Stimulated activated CD4-positive, alpha-beta T cell treated with anti-CD3 and anti-CD28 coated beads, TNF-alpha, amount 100 ng/mL, for 4 hours (primary cell): Measurements from ENCODE around the gene CKMT2.
"Not testable (repeated sequence)": the region's sequence is repeated elsewhere in the genome, so short reads cannot be mapped to it uniquely, and the experiment has no call there.

Experiments used
- DNase-seq, 3 experiments: peaks; one replicate each; pipeline ENCODE4 v3.0.0-alpha.2; 2020; ENCODE audit warnings: low read depth in 3 of 3

The CKMT2 gene

DNA sequence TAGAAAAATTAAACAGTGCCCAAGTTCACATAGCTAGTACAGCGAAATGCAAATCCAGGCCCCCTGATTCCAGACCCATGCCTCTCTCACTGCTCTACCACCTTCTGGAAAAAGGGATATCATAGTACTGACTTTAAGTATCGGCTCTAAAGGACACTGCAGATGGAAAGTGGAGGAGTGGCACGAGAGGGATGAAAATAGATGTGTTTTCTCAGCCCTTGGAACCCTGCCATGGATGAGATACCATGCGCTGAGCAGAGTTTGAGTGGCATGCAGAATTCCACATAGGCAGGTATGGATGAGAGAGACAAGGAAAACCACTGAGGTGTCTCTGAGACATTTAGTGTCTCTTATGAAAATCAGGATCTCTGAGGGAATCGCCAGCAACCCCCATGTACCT, 18.8 kb downstream of the CKMT2 start:
- no peak for DNase-seq

DNA sequence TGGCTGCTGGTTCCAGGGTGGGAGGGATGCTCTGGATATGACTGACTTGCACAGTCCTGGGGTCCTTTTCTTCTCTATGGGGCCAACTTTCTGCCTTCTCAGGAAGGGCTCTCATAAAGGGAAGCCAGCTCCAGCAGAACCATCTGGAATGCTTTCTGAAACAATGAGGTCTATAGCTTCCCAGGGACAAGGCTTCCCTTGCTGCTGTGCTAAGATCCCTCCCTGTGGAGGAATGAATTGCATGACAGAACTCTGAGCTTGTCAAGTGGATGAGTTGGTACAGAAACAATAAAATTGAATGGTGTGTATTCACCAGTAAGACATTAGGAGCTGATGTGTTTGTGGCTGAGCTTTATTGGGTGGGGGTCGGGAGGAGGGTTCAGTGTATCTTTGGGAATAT, 19.8 kb downstream of the CKMT2 start:
- no peak for DNase-seq

DNA sequence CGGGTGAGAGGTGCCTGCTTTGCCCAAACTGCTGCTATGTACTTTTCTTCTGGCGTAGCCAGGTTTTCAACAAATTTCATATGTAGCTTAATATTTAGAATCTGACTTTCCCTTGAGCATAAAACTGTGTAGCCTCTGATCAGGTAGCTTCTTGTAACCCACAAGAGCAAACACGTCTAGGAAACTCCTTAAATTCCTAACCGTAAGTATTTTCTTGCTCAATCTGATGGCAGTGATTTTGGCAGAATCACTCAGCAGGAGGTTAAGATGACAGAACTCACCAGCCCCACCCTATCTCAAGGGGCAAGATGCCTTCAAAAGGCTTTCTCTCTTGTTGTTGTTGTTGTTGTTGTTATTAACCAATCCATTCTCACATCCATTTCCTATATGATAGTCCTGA, 20.8 kb downstream of the CKMT2 start:
- DNase-seq, result no peak

DNA sequence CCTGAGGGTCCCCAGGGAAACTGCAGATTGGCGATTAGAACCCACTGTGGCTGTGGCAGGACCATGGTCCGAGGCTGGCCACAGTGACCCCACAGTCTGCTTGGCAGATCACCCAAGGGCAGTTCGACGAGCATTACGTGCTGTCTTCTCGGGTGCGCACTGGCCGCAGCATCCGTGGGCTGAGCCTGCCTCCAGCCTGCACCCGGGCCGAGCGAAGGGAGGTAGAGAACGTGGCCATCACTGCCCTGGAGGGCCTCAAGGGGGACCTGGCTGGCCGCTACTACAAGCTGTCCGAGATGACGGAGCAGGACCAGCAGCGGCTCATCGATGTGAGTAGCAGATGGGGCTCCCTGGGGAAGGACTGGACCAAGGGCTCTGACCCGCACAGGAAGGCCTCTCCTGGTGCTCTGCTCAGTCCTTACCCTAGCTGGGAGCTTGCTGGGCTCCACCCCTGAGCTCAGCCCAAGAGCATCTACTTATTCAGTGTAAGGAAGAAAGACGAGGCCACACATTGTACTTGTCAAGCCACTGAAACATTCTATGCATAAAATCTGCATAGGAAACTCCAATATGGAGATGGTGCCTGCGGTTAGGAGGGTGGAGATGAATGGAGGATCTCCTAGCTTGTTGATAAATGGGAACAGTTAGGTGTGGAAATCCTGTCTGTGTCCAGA, 21.9 kb downstream of the CKMT2 start:
- DNase-seq, result no peak

DNA sequence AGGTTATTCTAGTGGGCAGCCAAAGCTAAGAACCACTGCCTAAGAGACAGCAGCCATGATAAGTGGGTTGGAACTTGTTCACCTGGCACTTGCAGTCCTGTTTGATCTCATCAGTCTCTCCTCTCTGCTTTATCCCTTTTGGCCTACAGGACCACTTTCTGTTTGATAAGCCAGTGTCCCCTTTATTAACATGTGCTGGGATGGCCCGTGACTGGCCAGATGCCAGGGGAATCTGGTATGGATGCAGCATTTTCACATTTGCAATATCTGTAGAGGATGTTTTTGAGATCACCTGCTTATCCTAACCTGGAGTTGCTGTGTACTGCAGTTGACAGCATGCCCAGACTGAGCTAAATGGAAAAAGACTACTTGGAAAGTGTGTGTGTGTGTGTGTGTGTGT, 23.6 kb downstream of the CKMT2 start:
- no peak for DNase-seq

DNA sequence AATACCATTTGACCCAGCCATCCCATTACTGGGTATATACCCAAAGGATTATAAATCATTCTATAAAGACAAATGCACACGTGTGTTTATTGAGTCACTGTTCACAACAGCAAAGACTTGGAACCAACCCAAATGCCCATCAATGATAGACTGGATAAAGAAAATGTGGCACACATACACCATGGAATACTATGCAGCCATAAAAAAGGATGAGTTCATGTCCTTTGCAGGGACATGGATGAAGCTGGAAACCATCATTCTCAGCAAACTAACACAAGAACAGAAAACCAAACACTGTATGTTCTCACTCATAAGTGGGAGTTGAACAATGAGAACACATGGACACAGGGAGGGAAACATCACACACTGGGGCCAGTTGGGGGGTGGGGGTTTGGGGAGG, 29.7 kb downstream of the CKMT2 start:
- DNase-seq, result not testable (repeated sequence)

DNA sequence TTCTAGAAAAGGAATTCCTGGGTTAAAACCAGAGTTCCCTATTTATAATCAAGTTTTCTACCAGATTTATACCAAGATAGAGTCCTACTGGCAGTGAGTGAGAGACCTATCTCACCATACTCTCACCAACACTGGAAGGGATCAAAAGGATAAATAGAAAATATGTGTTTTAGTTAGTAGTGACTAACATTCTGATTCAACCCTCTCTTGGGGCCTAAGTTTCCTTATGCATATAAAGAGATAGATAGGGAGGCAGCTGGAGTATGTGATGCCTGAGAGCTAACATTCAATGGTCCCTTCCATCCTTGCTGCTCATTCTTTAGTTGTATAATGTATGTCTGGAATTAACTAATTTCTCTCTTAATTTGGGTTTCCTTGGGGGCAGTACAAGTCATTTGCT, 32.0 kb downstream of the CKMT2 start:
- DNase-seq, result no peak

DNA sequence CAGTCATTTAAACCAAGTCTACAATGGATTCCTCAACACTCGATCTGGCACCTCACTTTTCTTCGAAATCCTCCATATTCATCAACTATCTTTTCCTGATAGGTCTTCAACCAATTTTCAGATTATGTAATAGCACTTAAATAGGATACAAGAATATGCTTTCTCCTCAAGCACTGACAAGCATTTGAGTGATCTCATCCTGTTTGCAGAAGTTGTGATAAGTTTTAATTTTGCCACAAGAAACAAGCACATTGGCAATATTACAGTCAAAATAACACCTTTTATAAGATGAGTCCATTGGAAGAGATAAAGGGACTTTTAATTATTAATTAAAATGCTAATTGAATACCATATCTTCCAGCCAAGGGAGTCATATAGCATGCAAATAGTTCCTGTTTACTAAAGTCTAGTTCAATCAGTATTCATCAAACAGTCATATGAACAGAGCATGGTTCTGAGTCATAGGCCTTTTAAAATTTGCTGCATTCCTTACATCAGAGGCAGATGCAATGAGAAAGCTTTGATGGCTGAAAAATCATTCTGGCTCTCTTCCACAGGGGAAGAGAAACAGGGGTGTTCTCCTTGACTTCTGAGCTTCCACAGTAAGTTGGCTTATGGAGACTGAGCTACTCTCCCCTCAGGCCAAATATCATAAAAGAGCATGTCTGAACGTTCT, 35.5 kb downstream of the CKMT2 start:
- no peak for DNase-seq

DNA sequence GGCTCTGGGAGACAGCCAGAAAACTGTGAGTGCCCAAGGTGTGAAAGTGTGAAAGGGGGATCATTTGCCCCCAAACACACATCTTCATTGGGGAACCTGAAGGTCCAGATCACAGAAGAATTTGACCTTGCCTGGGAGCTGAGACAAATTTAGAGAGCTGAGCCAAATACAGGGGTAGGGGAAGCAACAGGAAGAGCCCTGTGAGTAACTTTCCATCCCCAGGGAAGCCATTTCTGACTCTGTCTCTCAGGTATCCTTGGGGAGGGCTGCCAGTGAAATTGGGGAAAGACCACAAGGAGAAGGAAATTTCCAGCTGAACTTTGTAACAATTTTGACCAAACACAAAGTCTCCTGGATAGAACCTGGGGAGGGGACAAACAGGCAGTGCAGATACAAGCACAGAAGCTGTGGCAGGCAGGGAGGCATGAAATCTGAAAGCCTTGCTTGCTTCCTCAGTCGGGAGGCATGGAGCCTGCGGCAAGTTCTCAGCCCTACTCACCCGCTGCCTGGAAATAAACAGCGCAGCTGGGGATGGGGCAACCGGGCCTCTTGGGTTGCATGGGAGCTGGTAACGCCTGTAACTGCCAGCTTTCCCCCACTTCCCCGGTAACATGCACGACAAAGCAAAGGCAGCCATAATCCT, 36.8 kb downstream of the CKMT2 start:
- no peak for DNase-seq

DNA sequence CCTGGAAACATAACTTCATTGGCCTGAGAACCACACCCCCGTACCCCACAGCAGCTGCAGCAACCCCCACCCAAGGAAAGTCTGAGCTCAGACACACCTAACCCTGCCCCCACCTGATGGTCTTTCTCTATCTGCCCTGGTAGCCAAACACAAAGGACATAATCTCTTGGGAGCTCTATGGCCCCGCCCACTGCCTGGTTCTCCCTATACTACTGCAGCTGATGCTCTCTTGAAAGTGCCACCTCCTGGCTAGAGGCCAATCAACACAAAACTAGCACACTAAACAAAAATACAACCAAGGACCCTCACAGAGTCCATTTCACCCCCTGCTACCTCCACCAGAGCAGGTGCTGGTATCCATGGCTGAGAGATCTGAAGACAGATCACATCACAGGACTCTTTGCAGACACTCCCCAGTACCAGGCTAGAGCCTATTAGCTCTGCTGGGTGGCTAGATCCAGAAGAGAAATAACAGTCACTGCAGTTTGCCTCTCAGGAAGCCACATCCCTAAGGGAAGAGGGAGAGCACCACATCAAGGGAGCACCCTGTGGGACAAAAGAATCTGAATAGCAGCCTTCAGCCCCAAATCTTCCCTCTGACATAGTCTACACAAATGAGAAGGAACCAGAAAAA, 37.4 kb downstream of the CKMT2 start:
- not testable (repeated sequence) for DNase-seq

DNA sequence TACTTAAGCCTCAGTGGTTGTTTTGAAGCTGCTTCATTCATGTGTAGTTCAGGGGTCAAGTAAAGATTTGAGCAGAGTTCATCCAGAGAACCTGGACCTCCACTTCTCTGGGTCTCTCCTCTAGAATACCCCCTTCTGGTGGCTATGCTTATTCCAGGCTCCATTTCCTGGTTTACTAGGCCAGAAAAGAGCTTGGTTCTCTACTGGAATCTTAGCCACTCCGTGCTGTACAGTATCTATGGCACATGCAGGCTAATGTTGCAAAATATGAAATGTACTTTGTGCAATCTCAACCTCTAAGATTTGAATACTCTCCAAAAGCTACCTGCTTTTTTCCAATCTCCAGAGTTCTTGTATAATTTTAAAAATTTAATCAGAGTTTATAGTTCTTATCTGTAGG, 50.9 kb downstream of the CKMT2 start:
- no peak for DNase-seq

DNA sequence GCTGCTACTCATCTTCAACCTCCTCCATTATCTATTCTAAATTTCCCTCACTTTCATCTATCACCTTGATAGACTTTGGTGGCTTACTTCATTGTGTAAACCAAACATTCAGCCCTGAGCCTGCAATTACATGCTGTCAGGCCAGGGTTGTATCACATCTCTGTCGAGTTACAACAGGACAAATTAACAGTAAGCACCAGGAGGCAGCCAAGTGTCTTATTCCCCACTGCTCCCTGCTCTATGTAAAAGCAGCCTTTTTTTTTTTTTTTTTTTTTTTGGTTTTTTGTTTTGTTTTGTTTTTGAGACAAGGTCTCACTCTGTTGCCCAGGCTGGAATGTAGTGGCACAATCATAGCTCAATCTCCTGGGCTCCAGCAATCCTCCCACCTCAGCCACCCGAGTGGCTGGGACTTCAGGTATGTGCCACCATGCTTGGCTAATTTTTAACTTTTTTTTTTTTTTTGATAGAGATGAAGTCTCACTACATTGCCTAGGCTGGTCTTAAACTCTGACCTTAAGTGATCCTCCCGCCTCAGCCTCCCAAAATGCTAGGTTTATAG, 53.0 kb downstream of the CKMT2 start:
- DNase-seq, result no peak

DNA sequence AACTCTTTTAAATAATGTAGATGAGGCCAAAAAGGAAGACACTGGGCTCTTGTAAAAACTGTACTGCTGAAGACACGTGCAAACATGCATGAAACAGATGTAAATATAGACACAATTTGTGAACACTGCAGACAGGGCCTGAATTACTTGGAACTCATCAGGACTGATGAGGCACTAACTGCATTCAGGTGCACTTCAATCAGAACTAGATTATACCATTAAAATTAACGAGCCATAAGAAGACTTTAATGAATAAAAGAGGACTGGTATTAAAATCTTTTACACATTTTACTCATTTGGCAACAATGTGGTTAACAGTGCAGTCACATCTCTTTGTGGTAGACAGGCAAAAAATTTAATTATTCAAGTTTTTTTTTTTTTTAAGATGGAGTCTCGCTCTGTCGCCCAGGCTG, 54.9 kb downstream of the CKMT2 start:
- no peak for DNase-seq

DNA sequence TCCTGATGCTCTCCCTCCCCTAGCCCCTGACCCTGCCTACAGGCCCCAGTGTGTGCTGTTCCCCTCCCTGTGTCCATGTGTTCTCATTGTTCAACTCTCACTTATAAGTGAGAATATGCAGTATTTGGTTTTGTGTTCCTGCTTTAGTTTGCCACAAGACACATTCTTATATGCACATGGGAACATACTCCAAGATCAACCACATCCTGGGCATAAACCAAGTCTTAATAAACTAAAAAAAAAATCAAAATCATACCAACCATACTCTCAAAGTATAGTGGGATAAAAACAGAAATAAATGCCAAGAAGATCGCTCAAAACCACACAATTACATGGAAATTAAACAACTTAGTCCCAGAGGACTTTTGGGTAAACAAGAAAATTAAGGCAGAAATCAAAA, 57.0 kb downstream of the CKMT2 start:
- DNase-seq, result no peak

DNA sequence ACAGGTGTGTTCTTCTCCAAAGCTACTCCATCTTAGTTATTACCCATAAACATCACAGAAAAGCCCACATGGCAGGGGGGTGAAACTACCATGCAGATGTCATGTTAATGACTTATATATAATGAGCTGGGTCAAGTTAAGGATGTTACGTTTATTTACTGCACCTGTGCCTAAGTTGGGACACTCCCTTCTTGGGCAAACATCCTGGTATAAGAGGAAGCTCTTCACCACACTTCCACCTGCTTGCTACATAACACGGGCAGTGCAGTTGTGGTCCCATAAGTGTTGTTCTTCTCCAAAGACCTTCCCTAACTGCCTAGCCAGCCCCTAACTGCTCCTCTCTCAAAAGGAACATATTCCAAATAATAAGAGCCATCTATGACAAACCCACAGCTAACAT, 59.0 kb downstream of the CKMT2 start:
- DNase-seq, result no peak

DNA sequence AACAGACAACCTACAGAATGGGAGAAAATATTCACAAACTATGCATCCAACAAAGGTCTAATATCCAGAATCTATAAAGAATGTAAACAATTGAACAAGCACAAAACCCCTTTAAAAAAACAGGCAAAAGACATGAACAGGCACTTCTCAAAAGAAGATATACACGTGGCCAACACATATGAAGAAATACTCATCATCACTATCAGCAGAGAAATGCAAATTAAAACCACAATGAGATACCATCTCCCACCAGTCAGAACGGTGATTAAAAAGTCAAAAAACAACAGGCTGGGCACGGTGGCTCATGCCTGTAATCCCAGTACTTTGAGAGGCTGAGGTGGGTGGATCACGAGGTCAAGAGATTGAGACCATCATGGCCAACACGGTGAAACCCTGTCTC, 60.9 kb downstream of the CKMT2 start:
- DNase-seq, result not testable (repeated sequence)

DNA sequence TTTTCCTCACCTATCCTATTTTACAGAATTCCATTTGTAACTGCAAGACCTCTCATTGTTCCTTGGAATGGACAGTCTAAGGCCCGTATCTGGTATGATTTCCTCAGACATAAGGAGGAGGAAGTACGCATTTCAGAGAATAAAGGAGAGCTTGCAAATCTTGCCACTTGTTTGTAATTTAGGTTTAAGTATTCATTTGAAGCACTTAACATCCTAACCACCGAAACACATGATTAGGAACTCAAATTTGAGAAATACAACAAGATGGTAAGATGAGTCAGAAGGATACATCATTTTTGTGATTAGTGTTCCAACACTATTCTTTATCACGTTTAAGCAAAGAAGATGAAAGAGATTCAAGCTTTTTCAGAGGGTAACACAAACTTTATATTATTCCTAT, 64.4 kb downstream of the CKMT2 start:
- DNase-seq, result no peak

DNA sequence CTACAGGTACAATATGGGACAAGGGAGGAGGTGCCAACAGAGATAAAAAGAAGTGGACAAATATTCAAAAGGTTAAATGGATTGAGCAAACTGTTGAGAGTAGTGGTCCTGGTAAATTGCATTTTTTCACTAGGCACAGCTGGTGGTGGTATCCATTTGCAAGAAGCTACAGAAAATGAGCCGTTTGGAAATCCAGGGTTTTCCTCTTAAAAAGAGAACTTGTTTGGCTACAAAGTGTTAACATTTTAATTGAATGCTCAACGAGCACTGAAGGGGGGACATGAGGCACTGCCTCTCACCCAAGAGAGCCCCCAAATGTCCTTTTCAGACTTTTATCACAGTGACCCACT, 67.8 kb downstream of the CKMT2 start:
- DNase-seq, result no peak

DNA sequence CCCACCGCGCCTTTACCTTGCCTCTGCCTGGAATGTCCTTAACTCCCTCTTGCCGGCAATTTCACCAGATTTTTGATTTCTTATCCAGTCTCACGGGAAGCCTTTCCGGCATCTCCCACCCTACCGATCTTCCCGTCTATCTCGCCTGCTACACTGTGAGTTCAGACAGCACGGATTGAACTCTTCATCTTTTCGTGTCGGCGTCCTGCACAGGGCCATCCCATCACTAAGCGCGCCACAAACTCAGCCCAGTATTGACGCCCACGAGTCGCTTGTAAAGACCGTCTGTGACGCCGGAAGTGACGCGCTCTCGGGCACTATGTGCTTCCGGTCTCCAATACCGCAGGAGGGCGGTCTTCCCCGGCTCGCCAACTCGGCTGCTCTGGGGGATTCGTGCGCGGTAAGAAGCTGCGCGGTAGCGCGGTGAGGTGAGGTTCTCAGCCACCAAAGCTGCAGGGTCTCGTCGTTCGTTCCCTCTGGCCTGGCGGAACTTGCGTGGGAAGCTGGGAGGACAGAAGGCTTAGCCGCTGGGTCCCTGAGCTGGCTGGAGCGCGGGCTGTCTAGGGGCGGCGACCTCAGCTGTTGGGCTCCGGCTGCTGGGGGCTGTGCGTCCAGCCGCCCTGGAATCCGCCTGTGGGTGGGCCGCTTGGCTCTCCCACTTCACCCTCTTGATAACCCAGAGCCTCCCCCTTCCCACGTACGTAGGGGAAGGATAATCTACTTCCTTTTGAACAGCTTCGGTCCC, 68.3 kb downstream of the CKMT2 start, which contains the start of gene ZCCHC9:
TSS of gene ZCCHC9 (plus strand) at position 317 of the 745 bp plus-strand sequence. CDS start 3,171 bp downstream, outside the sequence.
- DNase-seq, result peak; percentile 81 to 85 (median 83)

DNA sequence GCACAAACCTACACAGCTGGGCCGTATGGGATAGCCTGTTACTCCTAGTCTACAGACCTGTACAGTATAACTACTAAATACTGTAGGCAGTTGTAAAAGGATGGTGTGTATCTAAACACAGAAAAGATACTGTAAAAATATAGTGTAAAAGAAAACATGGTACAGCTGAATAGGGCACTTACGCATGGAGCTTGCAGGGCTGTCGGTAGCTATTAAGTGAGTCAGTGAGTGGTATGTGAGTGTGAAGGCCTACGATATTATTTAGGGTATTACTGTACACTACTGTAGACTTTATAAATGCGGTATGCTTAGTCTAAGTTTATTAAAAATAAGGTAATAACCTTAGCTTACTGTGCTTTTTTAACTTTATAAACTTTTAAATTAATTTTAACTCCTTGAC, 69.5 kb downstream of the CKMT2 start:
- DNase-seq, result no peak

DNA sequence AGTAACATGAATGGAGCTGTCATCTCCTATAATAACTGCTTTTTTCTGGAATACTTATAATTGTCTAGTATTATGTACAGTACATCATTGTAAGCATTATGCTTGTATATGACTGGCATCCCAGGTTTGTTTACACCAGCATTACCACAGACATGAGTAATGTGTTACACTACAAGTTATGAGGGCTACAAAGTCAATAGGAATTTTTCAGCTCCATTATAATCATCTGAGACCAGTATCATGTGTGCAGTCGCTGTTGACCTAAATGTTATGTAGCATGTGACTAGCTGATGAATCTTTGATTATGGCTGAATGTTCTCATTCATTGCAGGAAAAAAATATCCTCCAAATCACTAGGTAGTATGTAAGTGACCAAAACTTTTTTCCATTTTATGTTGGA, 70.4 kb downstream of the CKMT2 start:
- no peak for DNase-seq

DNA sequence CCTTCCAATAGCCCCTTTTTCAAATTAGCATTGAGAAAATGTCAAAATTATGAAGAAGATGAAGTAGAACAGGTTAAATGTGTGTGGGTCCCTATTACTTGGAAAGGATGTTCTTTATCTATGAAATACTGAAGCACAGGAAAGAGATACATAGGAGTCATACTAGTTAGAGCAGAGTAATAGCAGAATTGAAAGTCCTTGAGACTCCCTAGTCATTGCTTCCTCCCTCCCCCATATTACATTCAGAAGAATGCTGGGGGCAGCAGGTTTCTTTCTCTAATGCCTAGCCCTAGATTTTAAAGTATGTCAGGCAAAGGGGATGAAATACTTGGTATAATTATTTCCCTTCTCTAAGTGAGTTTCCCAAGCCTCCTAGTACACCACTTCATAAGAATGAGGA, 72.7 kb downstream of the CKMT2 start:
- DNase-seq, result no peak
